GM04503 (cell line): ENCODE measurements around the gene PSMB10.

Source experiments
- DNase-seq: peaks from one replicate; pipeline ENCODE4 v3.0.0-alpha.2; 2012; ENCODE audit warnings: low read depth

Gene PSMB10

DNA sequence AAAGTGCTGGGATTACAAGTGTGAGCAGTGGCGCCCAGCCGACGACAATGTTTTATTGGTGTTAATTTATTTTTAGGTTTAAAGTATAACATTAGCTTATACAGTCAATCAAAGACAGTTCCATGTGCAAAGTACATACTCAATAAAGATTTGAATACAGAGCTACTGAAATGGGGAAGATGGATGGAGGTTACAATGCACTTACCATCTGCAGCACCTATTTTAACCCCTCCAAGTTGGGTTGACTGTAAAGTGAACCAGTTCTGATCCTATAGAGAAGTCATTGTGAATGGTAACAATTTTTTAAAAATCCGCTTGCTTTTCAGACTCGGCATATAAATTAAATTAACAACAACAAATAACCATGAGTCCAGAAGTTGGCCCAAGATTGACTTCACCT lies 44.3 kb downstream of the PSMB10 start:
- no peak for DNase-seq

DNA sequence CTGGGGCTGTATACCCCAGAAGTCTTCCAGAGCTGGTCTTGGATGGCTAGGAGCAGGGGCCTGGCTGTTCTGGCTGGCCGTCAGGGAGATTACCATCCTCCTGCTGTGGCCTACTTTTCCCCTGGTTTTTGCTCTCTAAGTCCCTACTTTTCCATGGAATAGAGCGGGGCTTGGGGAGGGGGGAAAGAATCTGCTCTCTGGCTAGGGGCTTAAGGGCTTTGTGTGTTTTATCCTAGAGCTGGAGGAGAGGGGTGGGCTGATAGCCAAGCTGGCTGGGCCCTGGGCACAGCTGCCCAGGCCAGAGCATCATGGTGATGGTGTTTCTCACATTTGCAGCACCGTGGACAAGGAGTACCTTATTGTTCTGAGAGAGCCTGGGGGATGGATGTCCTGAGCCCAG lies 48.3 kb downstream of the PSMB10 start:
- no peak for DNase-seq

DNA sequence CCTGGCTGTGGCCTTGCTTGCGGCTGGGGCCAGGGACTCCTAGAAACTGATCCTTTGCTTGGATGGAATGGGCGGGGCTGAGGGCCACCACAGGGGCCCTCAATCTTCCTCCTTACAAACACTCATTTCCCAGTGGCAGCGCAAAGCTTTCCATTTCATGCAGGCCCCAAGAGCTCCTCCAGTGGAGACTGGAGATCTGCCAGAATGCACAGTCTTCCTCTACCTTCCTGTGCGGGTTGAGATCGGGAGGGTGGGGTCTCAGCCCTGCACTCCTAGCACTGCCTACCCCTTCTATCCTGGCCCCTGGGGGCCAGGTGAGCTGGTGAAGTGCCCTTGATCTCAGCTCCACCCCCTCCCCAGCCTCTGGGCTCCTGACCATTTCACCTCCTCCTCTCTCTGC lies 50.3 kb downstream of the PSMB10 start:
- no peak for DNase-seq

DNA sequence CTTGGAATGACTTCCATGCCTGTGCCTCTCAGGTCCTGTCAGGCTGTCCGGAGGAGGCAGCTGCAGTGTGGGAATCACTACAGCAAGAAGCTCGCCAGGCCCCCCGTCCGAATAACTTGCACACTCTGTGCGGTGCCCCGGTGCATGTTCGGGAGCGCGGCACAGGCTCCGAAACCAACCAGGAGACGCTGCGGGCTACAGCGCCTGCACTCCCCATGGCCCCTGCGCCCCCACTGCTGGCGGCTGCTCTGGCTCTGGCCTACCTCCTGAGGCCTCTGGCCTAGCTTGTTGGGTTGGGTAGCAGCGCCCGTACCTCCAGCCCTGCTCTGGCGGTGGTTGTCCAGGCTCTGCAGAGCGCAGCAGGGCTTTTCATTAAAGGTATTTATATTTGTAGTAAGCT lies 50.7 kb downstream of the PSMB10 start:
- DNase-seq = no peak

DNA sequence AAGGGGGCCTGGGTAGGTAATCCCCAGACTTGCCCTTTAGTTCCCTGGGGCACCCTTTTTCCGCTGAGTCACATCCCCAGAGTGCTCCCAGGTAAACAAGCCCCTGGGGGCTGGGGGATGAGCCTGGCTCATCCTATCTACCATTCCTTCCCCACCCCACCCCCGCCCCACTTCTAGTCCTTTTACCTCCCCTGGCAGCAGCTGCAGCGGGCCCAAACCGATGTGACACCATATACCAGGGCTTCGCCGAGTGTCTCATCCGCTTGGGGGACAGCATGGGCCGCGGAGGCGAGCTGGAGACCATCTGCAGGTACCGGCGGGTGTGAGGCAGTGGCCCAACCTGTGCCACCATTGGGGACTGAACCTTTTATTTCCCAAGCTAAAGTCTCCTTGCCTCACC lies 51.1 kb downstream of the PSMB10 start:
- no peak for DNase-seq

DNA sequence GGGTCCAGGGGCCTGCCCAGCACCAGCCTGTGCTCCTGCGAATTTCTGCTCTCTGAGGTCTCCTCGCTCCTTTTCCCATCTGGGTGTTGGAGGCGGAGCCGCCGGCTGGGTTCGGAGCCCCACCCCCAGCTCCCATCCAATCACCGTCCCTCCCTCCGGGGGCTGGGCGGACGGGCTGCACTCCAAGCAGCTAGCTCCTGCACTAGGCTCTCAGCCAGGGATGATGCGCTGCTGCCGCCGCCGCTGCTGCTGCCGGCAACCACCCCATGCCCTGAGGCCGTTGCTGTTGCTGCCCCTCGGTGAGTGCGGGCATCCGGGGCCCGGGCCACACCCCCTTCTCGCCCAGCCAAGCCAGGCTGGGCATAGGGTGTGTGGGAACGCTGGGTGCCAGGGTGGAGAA lies 52.0 kb downstream of the PSMB10 start, which contains the start of gene NRN1L:
TSS of gene NRN1L (plus strand) at position 202 of the 400 bp plus-strand sequence. CDS start at position 221, 19 bp downstream.
- no peak for DNase-seq
